Liver (tissue), 9 donors: Measurements from ENCODE around the gene FMOD. TPM values are rescaled to one million over a fixed set of nuclear protein-coding genes. Genes with fewer than 3 reads are reported as not detected.

ENCODE experiments used
- DNase-seq: peaks from one replicate; pipeline ENCODE4 v3.0.0-alpha.2; 2017; ENCODE audit warnings: low spot score
- H3K27ac ChIP-seq, 2 donors: one replicate each; pipeline ENCODE4 v1.7.0; 2013; ENCODE audit warnings: inconsistent platforms in 2 of 2, low read length in 2 of 2, control low read depth in 1 of 2, low read depth in 1 of 2, mild to moderate bottlenecking in 1 of 2
- H3K27me3 ChIP-seq, 4 donors: one replicate each; pipeline versions ENCODE4 v1.6.1 to v1.7.0; 2013; ENCODE audit warnings: low read length in 3 of 4, inconsistent platforms in 1 of 4, mild to moderate bottlenecking in 1 of 4, moderate library complexity in 1 of 4; ENCODE audit not compliant: control insufficient read depth in 4 of 4, insufficient read depth in 4 of 4
- H3K36me3 ChIP-seq, 4 donors: one replicate each; pipeline versions ENCODE4 v1.6.1 to v1.7.0; 2013; ENCODE audit warnings: low read length in 3 of 4, mild to moderate bottlenecking in 3 of 4, low read depth in 1 of 4, moderate library complexity in 1 of 4; ENCODE audit not compliant: control insufficient read depth in 4 of 4, insufficient read depth in 3 of 4
- H3K4me1 ChIP-seq, 4 donors: one replicate each; pipeline versions ENCODE4 v1.6.1 to v1.7.0; 2013; ENCODE audit warnings: low read length in 3 of 4, mild to moderate bottlenecking in 3 of 4, moderate library complexity in 1 of 4; ENCODE audit not compliant: control insufficient read depth in 4 of 4, insufficient read depth in 4 of 4
- H3K4me3 ChIP-seq, 3 donors: one replicate each; pipeline versions ENCODE4 v1.6.1 to v1.7.0; 2013; ENCODE audit warnings: low read length in 3 of 3, control low read depth in 1 of 3, low read depth in 1 of 3, mild to moderate bottlenecking in 1 of 3
- H3K9ac ChIP-seq, 2 donors: one replicate each; pipeline ENCODE4 v1.7.0; 2013; ENCODE audit warnings: low read length in 2 of 2, mild to moderate bottlenecking in 2 of 2, moderate library complexity in 2 of 2, control low read depth in 1 of 2, low read depth in 1 of 2
- H3K9me3 ChIP-seq, 4 donors: one replicate each; pipeline versions ENCODE4 v1.6.1 to v1.7.0; 2013; ENCODE audit warnings: low read length in 3 of 4; ENCODE audit not compliant: control insufficient read depth in 4 of 4
- ATF3 ChIP-seq: IDR thresholded peaks from 2 replicates; pipeline ENCODE4 v1.6.1; 2016; ENCODE audit warnings: antibody characterized with exemption
- CTCF ChIP-seq: fragments of 150-350 bp; IDR thresholded peaks from 2 replicates; pipeline ENCODE4 v1.5.1; 2017; ENCODE audit warnings: improper control_type of control experiment, low read depth, low read length; ENCODE audit not compliant: missing input control
- EGR1 ChIP-seq, 2 donors: IDR thresholded peaks; 2 replicates each; pipeline ENCODE4 v1.6.1; 2016 to 2018; ENCODE audit warnings: antibody characterized with exemption in 2 of 2, low read depth in 2 of 2
- FOXA1 ChIP-seq: IDR thresholded peaks from 2 replicates; pipeline ENCODE4 v1.6.1; 2016; ENCODE audit warnings: antibody characterized with exemption
- FOXA2 ChIP-seq: IDR thresholded peaks from 2 replicates; pipeline ENCODE4 v1.6.1; 2016; ENCODE audit warnings: antibody characterized with exemption
- GABPA ChIP-seq, 2 donors: IDR thresholded peaks in 1 of 2; conservative IDR thresholded peaks in 1 of 2; 2 replicates each; pipeline ENCODE4 v1.6.1; 2016; ENCODE audit warnings: antibody characterized with exemption in 2 of 2, mild to moderate bottlenecking in 1 of 2, moderate library complexity in 1 of 2
- HNF4A ChIP-seq, 2 donors: conservative IDR thresholded peaks; 2 replicates each; pipeline ENCODE4 v1.6.1; 2016; ENCODE audit warnings: antibody characterized with exemption in 2 of 2, mild to moderate bottlenecking in 2 of 2
- HNF4G ChIP-seq: IDR thresholded peaks from 2 replicates; pipeline ENCODE4 v1.6.1; 2016; ENCODE audit warnings: antibody characterized with exemption
- JUND ChIP-seq, 2 donors: IDR thresholded peaks; 2 replicates each; pipeline ENCODE4 v1.6.1; 2016; ENCODE audit warnings: antibody characterized with exemption in 2 of 2
- MAX ChIP-seq: IDR thresholded peaks from 2 replicates; pipeline ENCODE4 v1.6.1; 2016; ENCODE audit warnings: antibody characterized with exemption
- NR2F2 ChIP-seq: IDR thresholded peaks from 2 replicates; pipeline ENCODE4 v1.6.1; 2016; ENCODE audit warnings: antibody characterized with exemption
- RAD21 ChIP-seq, 2 donors: IDR thresholded peaks; 2 replicates each; pipeline ENCODE4 v1.6.1; 2016; ENCODE audit warnings: antibody characterized with exemption in 2 of 2, mild to moderate bottlenecking in 2 of 2
- REST ChIP-seq: IDR thresholded peaks from 2 replicates; pipeline ENCODE4 v1.6.1; 2016; ENCODE audit warnings: antibody characterized with exemption, mild to moderate bottlenecking
- RXRA ChIP-seq, 2 donors: IDR thresholded peaks; 2 replicates each; pipeline ENCODE4 v1.6.1; 2017 to 2018; ENCODE audit warnings: antibody characterized with exemption in 2 of 2, mild to moderate bottlenecking in 1 of 2
- SP1 ChIP-seq: IDR thresholded peaks from 2 replicates; pipeline ENCODE4 v1.6.1; 2018; ENCODE audit warnings: antibody characterized with exemption, mild to moderate bottlenecking
- TAF1 ChIP-seq: conservative IDR thresholded peaks from 2 replicates; pipeline ENCODE4 v1.6.1; 2016; ENCODE audit warnings: antibody characterized with exemption, mild to moderate bottlenecking
- YY1 ChIP-seq: IDR thresholded peaks from 2 replicates; pipeline ENCODE4 v1.6.1; 2016; ENCODE audit warnings: antibody characterized with exemption, mild to moderate bottlenecking
- ZBTB33 ChIP-seq: IDR thresholded peaks from 2 replicates; pipeline ENCODE4 v1.6.1; 2016; ENCODE audit warnings: antibody characterized with exemption
- WGBS: extraction: QIAGEN DNeasy Blood & Tissue Kit; methylation state at CpG from one replicate; pipeline ENCODE4 v1.1.7; 2013; 5-methylcytosine and 5-hydroxymethylcytosine counted together
- polyA plus RNA-seq, 2 donors: library from polyadenylated mRNA; stranded (reverse) in 1 of 2; unstranded in 1 of 2; fragments of 200-250 nt in 1 of 2; fragments of >200 nt in 1 of 2; fragmentation: Nextera tagmentation in 1 of 2; extraction: Ambion mirVana in 1 of 2; gene quantifications; one replicate each; pipeline versions ENCODE4 v1.2.1 to v1.2.3, GENCODE V29; 2013 to 2015
- total RNA-seq, 2 donors: library from RNA; depleted of rRNA; stranded (reverse); fragments of >200 nt; gene quantifications; one replicate each; pipeline ENCODE4 v1.2.3, GENCODE V29; 2014
- donor health status: healthy.
- donor health status: healthy.
- donor health status: healthy.
- donor health status: healthy.
- donor health status: healthy.

The FMOD gene
- total and polyA plus RNA-seq, 4 donors: 1.0 to 7.0 (median 2.4) TPM

- TF ChIP-seq ATF3 (no peak), EGR1 (IDR thresholded peaks at IDR 0.05; ENCODE audit: low read depth in 2 of 2) (no peak), GABPA (IDR thresholded peaks at IDR 0.05 in 1 of 2, conservative IDR thresholded peaks at IDR 0.05 in 1 of 2) (no peak)
These were observed 23.1 kb downstream of the FMOD start (continued) for GRCh38 chr1:203327684-203328457.

- H3K36me3 ChIP-seq: no peaks in the 10 kb centered on the region
- TF ChIP-seq ATF3 (no peak), NR2F2 (no peak), GABPA (IDR thresholded peaks at IDR 0.05 in 1 of 2, conservative IDR thresholded peaks at IDR 0.05 in 1 of 2) (no peak), YY1 (no peak), FOXA2 (no peak), RAD21 (IDR thresholded peaks at IDR 0.05) (no peak), SP1 (peak; percentile 42)
- H3K9ac ChIP-seq: no peak overlapping the region
- peaks cover 0 to 19% (median 5%) of the 10 kb centered on the region in 4 donors for H3K4me1 ChIP-seq
- 6% methylated on average over 49 of the region's 49 CpGs for WGBS
- DNase-seq: peak; percentile 92
- peak overlapping the region; percentile 62 to 76 for H3K27ac ChIP-seq
- peak overlapping the region in 2 of 3 donors; percentile 52 to 58 for H3K4me3 ChIP-seq
- H3K27me3 ChIP-seq: no peaks in the 10 kb centered on the region
- no peaks in the 10 kb centered on the region for H3K9me3 ChIP-seq
These were observed 23.9 kb downstream of the FMOD start for GRCh38 chr1:203326830-203327683.

GRCh38 chr1:203325418-203326091, 25.4 kb downstream of the FMOD start:
- Histone ChIP-seq H3K27me3 (no peaks in the 10 kb centered on the region), H3K9me3 (no peaks in the 10 kb centered on the region), H3K27ac (peak overlapping the region; percentile 13 to 76), H3K4me3 (no peak overlapping the region), H3K9ac (no peak overlapping the region), H3K4me1 (peaks cover 0 to 19% (median 5%) of the 10 kb centered on the region in 4 donors), H3K36me3 (no peaks in the 10 kb centered on the region)
- 65% methylated on average over 13 of the region's 13 CpGs for WGBS
- no peak for DNase-seq
- TF ChIP-seq RAD21 (IDR thresholded peaks at IDR 0.05) (no peak), TAF1 (no peak), RXRA (IDR thresholded peaks at IDR 0.05) (no peak), SP1 (no peak), JUND (IDR thresholded peaks at IDR 0.05) (no peak), HNF4G (no peak), REST (no peak), ATF3 (no peak), YY1 (no peak), ZBTB33 (no peak), EGR1 (IDR thresholded peaks at IDR 0.05; ENCODE audit: low read depth in 2 of 2) (no peak), CTCF (no peak), MAX (no peak), HNF4A (conservative IDR thresholded peaks at IDR 0.05) (no peak), NR2F2 (no peak), GABPA (IDR thresholded peaks at IDR 0.05 in 1 of 2, conservative IDR thresholded peaks at IDR 0.05 in 1 of 2) (no peak), FOXA1 (no peak)
